ENCODE results near the gene ADAMTS2.
"Not testable (repeated sequence)": the region's sequence is repeated elsewhere in the genome, so short reads cannot be mapped to it uniquely, and the experiment has no call there.

The ADAMTS2 gene

GRCh38 chr5:179325296-179326031, 19.8 kb downstream of the ADAMTS2 start:
- no peak for DNase-seq (ENCODE audit: low spot score)

- no peak for DNase-seq (ENCODE audit: low spot score)
These were observed 20.4 kb downstream of the ADAMTS2 start for GRCh38 chr5:179324760-179325295.

DNA sequence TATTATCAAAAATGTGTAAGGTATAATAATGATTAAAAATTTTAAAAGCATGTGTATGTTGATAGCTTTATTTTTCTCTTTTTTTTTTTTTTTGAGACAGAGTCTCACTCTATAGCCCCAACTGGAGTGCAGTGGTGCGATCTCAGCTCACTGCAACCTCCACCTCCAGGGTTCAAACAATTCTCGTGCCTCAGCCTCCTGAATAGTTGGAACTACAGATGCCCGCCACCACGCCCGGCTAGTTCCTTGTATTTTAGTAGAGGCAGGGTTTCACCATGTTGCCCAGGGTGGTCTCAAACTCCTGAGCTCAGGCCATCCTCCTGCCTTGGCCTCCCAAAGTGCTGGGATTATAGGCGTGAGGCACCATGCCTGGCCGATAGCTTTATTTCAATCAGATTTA, 20.9 kb downstream of the ADAMTS2 start:
- DNase-seq (ENCODE audit: low spot score), result not testable (repeated sequence)

GRCh38 chr5:179323026-179323870, 22.0 kb downstream of the ADAMTS2 start:
- no peak for DNase-seq (ENCODE audit: low spot score)

DNA sequence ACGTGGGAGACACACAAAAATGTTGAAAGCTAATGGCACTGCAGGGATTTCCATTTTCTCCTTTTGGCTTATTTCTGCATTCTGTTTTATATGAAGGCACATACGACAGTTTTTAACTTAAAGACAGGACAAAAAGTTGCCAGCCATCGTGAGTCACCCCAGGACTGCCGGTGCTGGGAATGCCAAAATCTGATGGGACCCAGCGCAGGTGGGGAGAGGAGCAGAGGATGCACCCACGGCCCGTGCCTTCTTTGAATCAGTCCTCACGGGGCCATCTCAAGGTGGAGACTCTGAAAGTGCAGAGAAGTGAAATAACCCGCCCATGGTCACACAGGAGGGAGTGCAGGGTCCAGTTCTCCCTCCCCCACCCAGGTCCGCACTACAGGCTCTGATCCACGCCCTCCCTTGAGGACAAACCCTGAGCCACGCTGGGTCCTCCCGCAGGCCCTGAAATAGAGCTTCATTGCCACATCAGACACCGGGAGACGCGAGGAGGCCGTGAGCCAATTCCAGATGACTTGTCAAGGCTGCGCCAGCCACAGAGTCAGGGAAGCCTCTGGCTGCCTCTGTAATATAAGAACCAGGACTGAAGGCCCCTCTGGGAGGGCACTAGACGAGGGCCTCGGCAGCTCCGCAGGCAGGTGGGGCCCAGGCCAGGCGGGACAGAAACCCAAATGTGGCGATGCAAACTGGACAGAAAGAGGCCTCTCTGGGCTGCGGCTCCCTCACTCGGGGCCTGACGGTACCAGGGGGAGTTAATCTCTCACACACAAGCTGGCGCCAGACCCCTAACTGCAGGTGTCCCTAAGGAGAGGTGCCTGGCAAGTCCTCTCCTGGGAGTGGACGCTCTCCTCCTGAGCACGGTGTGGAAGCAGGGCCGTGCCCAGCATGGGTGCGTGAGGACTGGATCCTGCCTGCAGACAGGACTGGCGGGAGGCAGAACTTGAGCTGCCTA, 22.9 kb downstream of the ADAMTS2 start:
- no peak for DNase-seq (ENCODE audit: low spot score)

DNA sequence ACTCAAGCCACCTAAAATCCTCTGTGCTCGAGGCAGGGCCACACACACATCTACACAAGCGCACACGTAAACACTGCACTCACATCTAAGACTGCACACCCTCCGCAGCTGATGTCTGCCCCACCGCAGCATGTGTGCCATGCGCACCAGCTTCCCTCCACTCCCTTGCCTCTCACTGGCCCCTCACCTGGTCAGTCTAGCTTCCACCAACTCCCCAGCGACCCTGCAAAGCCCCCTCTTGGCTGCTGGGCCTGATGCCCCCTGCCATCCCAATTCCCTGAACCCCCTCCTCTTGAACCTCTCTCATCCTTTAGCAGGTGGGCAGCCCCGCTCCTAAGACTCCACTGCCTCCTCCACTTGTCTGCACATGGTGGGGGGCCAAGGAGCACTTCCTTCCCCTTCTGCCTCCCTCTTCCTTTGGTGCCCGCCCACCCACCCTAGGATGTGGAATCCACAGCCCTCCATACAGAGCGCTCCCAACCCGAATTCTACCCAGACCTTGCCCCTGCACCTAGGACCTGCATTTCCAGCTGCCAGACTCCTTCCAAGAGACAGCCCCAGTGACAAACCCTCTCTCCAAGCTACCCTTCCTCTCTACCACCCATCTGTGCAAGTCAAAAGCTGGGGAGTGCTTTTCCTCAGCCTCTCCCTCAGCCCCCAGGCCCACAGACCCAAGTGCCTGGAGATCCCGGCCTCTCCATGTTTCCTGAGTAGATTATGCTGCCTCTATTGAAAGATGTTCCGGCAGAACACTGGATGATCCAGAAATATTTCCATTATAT, 23.9 kb downstream of the ADAMTS2 start:
- DNase-seq (ENCODE audit: low spot score), result no peak

GRCh38 chr5:179319741-179320281, 25.4 kb downstream of the ADAMTS2 start:
- DNase-seq (ENCODE audit: low spot score), result no peak

DNA sequence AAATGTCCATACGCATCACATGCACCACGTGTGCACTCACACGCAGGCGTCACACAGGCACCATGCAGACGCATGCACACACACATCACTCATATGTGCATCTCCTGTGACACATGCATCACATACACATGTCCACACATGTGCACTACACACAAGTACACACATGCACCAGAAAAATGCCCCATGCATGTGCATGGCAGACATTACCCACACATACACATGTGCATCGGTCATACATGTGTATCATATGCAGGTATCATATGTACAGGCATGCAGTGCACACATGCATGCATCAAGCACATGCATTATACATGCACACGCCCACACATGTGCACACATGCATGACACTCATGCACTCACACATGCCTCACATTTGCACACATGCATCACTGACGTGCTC, 26.1 kb downstream of the ADAMTS2 start:
- no peak for DNase-seq (ENCODE audit: low spot score)

- peak; percentile 79 for DNase-seq (ENCODE audit: low spot score)
These were observed 26.9 kb downstream of the ADAMTS2 start for GRCh38 chr5:179318221-179318955.

GRCh38 chr5:179317411-179318220, 27.6 kb downstream of the ADAMTS2 start:
- DNase-seq (ENCODE audit: low spot score), result no peak

DNA sequence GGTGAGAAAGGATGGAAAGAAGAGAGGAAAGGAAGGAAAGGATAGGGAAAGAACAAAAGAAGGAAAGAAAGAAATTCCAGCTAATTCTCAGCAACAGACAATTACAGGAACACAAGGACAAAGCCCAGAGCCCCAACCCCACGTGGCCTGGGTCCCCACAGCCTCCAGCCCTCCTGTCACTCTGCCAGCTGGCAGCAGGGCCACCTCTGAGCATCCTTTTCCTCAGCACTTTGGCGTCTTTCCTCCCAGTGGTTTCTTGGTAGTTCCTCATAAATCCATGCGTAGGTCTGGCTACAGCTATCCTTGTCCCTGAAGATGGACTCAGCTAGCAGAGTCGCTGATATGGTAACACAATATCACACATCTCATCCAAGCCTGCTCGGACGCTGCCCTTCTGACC, 28.3 kb downstream of the ADAMTS2 start:
- no peak for DNase-seq (ENCODE audit: low spot score)

DNA sequence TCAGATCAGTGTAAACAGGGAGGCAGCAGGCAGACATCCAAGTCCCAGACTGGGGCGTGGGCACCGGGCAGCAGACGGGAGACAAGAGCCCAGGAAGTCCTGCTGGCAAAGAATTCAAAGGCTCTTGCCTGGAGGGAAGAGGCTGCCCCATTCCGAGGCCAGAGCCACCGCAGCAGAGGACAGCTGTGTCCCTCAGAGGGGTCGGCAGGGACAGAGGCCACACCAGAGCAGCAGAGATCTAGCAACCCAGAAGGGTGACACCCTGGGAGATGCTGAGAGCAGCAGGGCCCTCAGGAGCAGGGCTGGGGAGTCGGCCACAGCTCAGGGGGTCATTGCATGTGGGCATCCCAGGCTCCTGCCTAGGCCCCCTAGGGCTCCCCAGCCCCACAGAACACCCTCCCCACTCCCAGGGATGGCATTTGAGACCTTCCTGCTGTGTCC, 29.1 kb downstream of the ADAMTS2 start:
- no peak for DNase-seq (ENCODE audit: low spot score)

DNA sequence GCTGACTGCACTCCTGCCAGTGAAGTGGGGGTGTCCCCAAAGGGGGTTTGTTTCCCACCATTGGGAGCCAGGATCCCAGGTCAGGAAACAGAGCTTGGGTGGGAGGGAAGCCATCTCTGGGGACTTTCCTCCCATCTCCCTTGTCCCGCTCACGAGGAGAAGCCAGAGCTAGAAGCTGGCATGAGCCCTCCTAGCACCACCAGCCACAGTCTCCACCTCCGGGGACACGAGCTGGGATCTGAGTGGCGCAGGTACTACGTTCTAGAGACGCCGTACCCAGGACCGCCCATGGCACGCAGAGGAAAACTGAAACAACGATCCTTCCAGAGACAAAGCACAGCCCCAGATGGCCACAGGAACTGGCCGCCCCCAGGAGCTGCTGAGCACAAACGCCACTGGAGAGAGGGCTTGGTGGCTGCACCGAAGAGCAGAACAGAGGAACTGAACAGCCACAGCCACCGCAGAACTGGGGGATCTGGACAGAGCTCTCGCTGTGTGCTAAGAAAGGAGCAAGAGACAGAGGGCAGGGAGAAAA, 29.8 kb downstream of the ADAMTS2 start:
- no peak for DNase-seq (ENCODE audit: low spot score)

GRCh38 chr5:179314606-179315355, 30.5 kb downstream of the ADAMTS2 start:
- DNase-seq (ENCODE audit: low spot score), result no peak

GRCh38 chr5:179313849-179314521, 31.3 kb downstream of the ADAMTS2 start:
- DNase-seq (ENCODE audit: low spot score), result peak; percentile 77

GRCh38 chr5:179312557-179313235, 32.6 kb downstream of the ADAMTS2 start:
- DNase-seq (ENCODE audit: low spot score), result no peak

DNA sequence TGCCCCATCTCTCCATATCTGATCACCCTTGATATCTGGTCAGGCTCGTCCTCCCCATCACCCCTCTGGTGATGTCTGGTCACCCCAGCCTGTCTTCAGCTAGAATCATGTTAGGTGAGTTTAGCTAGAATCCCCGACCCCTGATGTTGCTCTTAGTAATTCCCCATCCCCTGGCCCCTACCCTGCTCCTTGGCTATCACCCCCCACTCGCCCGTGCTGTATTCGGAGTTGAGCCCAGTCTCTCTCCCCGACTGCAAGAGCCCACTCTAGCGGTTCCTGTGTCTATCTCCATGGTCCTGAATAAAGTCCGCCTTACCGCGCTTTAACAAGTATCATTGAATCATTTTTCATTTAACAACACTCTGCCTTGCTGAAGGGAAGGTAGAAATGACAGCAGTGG, 33.7 kb downstream of the ADAMTS2 start:
- DNase-seq (ENCODE audit: low spot score), result no peak

All from D341Med (cell line).